Stimulated activated CD4-positive, alpha-beta T cell treated with anti-CD3 and anti-CD28 coated beads, Interleukin-1b, Interleukin-23, amount 100 ng/mL, for 24 hours (primary cell): ENCODE results near the gene FRS2.

Experiments
- DNase-seq, 4 experiments: peaks; one replicate each; pipeline ENCODE4 v3.0.0-alpha.2; 2020; ENCODE audit warnings: low read depth in 4 of 4, low spot score in 1 of 4

Gene FRS2

GRCh38 chr12:69524331-69524630, 54.1 kb downstream of the FRS2 start:
- no peak for DNase-seq

- no peak for DNase-seq
These were observed 54.7 kb downstream of the FRS2 start for GRCh38 chr12:69524755-69525469.

- no peak for DNase-seq
These were observed 57.5 kb downstream of the FRS2 start for GRCh38 chr12:69527506-69528272.

GRCh38 chr12:69529021-69529420, 58.8 kb downstream of the FRS2 start:
- DNase-seq = no peak

GRCh38 chr12:69533844-69534243, 63.7 kb downstream of the FRS2 start:
- DNase-seq = no peak

GRCh38 chr12:69534389-69534822, 64.2 kb downstream of the FRS2 start:
- no peak for DNase-seq

- no peak for DNase-seq
These were observed 70.8 kb downstream of the FRS2 start for GRCh38 chr12:69540987-69541386.

- no peak for DNase-seq
These were observed 73.9 kb downstream of the FRS2 start for GRCh38 chr12:69544087-69544486.

- DNase-seq = no peak
These were observed 74.9 kb downstream of the FRS2 start for GRCh38 chr12:69545081-69545480.

- no peak for DNase-seq
These were observed 76.7 kb downstream of the FRS2 start for GRCh38 chr12:69546693-69547438.

- DNase-seq = no peak
These were observed 78.5 kb downstream of the FRS2 start for GRCh38 chr12:69548687-69549086.

- no peak for DNase-seq
These were observed 80.6 kb downstream of the FRS2 start for GRCh38 chr12:69550569-69551350.

GRCh38 chr12:69553628-69554248, 83.5 kb downstream of the FRS2 start:
- no peak for DNase-seq

- no peak for DNase-seq
These were observed 85.3 kb downstream of the FRS2 start for GRCh38 chr12:69555461-69555860.

- DNase-seq = no peak
These were observed 86.2 kb downstream of the FRS2 start for GRCh38 chr12:69556383-69556782.

- DNase-seq = no peak
These were observed 93.1 kb downstream of the FRS2 start for GRCh38 chr12:69563166-69563762.

GRCh38 chr12:69566603-69567002, 96.4 kb downstream of the FRS2 start:
- DNase-seq = no peak

GRCh38 chr12:69569236-69569635, 99.0 kb downstream of the FRS2 start:
- no peak for DNase-seq

GRCh38 chr12:69570000-69570516, 99.9 kb downstream of the FRS2 start:
- no peak for DNase-seq
